Stimulated activated naive CD8-positive, alpha-beta T cell treated with anti-CD3 and anti-CD28 coated beads, Interleukin-15, amount 100 ng/mL, for 72 hours (primary cell): ENCODE measurements around the gene ZFHX3.
A peak's percentile ranks its signal among the peaks of the same experiment; 100 is the strongest.

Source experiments
- ATAC-seq: fragments of 150-1000 bp; cut with Tn5 transposase; 2 replicates; pipeline ENCODE4 v1.10.0; 2021; ENCODE audit warnings: mild to moderate bottlenecking, moderate library complexity
- DNase-seq, 2 donors: peaks; one replicate each; pipeline ENCODE4 v3.0.0; 2021 to 2022
- H3K27ac Mint-ChIP-seq, 2 donors: one replicate each; pipeline ENCODE4 v1.8.0; 2022; ENCODE audit warnings: mild to moderate bottlenecking in 2 of 2, mixed read lengths in 2 of 2, moderate library complexity in 2 of 2
- H3K27me3 Mint-ChIP-seq: one replicate; pipeline ENCODE4 v1.8.0; 2022; ENCODE audit warnings: mixed read lengths
- H3K4me1 Mint-ChIP-seq: one replicate; pipeline ENCODE4 v1.8.0; 2022; ENCODE audit warnings: mild to moderate bottlenecking, mixed read lengths
- H3K4me3 Mint-ChIP-seq, 2 donors: one replicate each; pipeline ENCODE4 v1.8.0; 2022; ENCODE audit warnings: mild to moderate bottlenecking in 2 of 2, mixed read lengths in 2 of 2, moderate library complexity in 1 of 2
- H3K9me3 Mint-ChIP-seq, 2 donors: one replicate each; pipeline ENCODE4 v1.8.0; 2022; ENCODE audit warnings: mixed read lengths in 2 of 2

Gene ZFHX3

DNA sequence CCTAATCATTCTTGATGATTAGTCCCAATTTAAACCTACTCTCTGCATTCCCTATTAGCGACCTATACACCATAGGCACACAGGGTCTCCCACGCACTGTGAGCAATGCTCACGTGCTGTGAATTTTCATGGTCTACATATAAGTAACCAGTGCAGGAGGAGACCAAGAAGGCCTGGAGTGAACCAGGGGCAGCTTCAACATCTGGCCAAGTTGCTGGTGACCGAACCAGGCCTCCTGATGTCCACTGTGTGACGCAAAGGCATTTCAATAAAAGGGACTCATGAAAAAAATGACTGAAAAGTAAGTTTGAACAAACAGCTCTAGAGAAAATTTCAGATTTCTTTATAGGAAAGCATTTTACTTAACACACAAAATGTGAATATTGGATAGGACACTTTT lies 107.0 kb downstream of the ZFHX3 start:
- no peaks in the 10 kb centered on the region for H3K27me3 Mint-ChIP-seq
- ATAC-seq, result no peak
- H3K4me3 Mint-ChIP-seq, result no peak overlapping the region
- no peak for DNase-seq
- no peaks in the 10 kb centered on the region for H3K9me3 Mint-ChIP-seq
- no peaks in the 10 kb centered on the region for H3K4me1 Mint-ChIP-seq
- H3K27ac Mint-ChIP-seq, result no peak overlapping the region

DNA sequence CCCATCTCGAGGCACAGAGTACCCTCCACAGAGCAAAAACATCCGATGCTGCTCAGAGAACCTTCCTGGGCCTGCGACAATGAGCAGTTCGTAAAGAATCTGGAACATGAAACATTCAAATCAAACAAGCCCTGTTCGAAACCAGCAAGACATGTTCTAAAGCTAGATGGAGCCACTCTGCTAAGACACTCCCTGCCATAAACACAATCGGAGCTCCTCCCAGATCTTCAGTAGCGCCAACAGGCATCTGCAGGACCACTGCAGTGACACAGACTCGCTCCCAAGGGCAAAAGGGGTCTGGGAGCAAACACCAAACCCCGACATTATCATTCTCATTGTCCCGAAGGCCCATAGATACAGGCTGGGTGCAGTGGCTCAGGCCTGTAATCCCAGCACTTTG lies 108.7 kb downstream of the ZFHX3 start:
- no peak for ATAC-seq
- no peaks in the 10 kb centered on the region for H3K27me3 Mint-ChIP-seq
- H3K4me1 Mint-ChIP-seq, result no peaks in the 10 kb centered on the region
- H3K27ac Mint-ChIP-seq, result no peak overlapping the region
- no peak for DNase-seq
- no peak overlapping the region for H3K4me3 Mint-ChIP-seq
- no peaks in the 10 kb centered on the region for H3K9me3 Mint-ChIP-seq

DNA sequence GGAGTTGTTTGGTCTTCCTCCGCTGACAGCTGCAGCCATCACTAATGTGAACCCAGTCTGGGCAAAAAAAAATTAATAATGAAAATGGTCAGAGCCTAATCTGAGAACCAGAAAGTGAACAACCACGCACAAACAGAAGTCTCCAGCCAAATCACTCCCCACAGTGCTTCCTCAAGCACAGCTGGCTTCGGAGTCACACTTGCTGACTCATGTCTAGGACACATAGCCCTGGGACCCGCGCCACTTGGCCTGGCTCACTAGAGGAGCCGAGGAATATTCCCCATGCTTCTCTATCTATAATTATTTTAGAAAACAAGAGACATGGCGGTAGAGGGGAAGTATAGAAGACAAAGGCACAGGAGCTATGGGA lies 109.1 kb downstream of the ZFHX3 start:
- no peaks in the 10 kb centered on the region for H3K27me3 Mint-ChIP-seq
- ATAC-seq (no peak), DNase-seq (no peak)
- H3K4me1 Mint-ChIP-seq, result no peaks in the 10 kb centered on the region
- H3K27ac Mint-ChIP-seq, result no peak overlapping the region
- H3K9me3 Mint-ChIP-seq, result no peaks in the 10 kb centered on the region
- no peak overlapping the region for H3K4me3 Mint-ChIP-seq

DNA sequence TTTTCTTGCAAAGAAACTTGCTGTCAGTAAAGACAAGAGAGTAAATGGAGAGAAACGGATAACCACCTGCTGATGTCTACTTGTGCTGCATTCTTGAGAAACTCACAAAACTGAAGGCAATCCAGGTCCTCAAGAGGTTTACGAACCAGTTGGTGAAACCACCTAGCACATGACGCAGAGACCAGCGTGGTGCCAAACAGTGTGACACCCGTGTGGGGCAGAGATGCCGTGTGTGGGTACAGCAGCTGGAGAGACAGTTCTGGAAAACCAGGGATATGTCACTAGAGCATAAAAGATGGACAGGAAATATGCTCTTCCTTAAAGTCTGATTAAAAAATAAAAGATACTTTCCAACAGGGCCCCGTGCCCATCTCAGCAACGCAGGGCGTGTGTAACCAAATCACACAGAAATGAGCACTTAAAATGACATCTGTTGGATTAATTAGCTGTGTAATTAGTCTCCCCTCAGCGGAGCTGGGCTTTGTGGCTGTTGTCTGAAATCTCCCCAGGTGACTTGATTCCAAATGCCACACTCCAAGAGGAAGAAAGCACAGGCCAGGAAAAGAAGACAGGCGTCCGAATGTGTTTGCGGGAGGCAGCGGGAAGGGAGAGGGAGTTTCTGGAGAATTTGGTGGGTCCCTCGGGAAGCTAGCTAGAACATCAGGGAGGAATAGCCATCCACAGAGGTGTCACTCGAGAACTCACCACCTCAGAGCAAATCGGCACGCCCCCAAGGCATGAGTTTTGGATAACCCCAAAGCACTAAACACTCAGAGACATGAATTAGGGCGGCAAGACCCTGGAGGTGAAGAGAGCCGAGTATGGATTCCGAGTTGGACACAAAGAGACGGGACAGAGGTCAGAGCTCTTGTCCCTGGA lies 109.8 kb downstream of the ZFHX3 start:
- Mint-ChIP-seq H3K4me1 (no peaks in the 10 kb centered on the region), H3K9me3 (no peaks in the 10 kb centered on the region), H3K27ac (no peak overlapping the region), H3K4me3 (no peak overlapping the region), H3K27me3 (peaks cover 3% of the 10 kb centered on the region)
- ATAC-seq (no peak), DNase-seq (no peak)

DNA sequence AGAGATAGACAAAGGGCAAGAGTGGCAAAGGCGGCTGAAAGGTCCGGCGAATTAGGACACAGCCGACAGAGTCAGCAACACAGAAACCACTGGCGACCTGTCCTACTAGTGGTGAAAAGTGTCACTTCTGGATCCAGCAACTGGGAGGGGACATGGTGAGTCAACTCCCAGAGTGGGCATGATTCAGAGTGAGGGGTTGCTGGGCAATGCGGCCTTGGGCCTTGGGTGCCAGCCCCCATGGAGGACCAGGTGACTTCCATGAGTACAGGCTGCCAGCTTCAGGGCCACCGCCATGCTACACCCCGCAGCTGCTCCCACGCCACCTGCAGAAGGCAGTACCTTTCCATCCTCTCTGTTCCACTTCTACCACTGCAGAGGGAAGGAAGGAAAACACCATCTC lies 110.6 kb downstream of the ZFHX3 start:
- Mint-ChIP-seq H3K4me3 (no peak overlapping the region), H3K27ac (peak overlapping the region in 1 of 2 donors; percentile 76), H3K4me1 (no peaks in the 10 kb centered on the region), H3K27me3 (peaks cover 10% of the 10 kb centered on the region), H3K9me3 (no peaks in the 10 kb centered on the region)
- no peak for ATAC-seq
- DNase-seq, result no peak

DNA sequence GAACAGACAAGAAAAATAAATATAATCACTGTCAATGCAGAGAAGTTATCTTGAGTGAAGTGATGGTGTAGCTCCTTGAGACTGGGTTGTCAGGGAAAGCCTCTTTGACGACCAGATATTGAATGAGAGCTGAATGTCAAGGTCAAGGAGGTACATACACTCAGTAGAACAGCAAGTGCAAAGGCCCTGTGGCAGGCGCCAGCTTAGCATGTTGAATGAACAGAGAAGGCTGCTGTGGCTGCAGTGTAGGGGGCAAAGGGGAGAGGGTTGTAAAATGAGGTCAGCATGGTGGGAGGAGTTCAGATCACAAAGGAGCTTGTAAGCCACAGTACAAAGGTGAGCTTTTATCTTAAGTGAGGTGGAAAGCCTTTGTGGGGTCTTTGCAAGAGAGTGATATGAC lies 111.5 kb downstream of the ZFHX3 start:
- ATAC-seq, result no peak
- H3K9me3 Mint-ChIP-seq, result no peaks in the 10 kb centered on the region
- no peak overlapping the region for H3K4me3 Mint-ChIP-seq
- no peaks in the 10 kb centered on the region for H3K4me1 Mint-ChIP-seq
- H3K27ac Mint-ChIP-seq, result peak overlapping the region in 1 of 2 donors; percentile 42
- H3K27me3 Mint-ChIP-seq, result peaks cover 10% of the 10 kb centered on the region
- no peak for DNase-seq

DNA sequence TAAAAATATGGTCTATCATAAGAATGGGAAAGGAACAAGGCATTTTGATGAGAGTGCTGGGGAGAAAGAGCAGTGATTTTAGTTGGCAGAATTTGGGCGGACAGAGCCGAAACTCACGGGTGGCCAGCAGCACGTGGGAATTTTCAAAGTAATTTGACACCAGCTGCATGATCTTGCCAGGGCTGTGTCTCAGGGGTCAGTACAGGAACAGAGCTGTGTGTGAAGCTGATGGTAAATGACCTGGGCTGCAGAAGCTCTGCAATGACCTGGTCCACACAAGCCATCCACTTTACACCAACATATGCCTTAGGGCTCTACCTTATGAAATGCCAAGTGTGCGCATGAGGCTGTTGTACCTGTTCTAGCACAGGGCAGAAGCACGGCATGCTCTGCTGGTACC lies 112.0 kb downstream of the ZFHX3 start:
- no peaks in the 10 kb centered on the region for H3K9me3 Mint-ChIP-seq
- peaks cover 10% of the 10 kb centered on the region for H3K27me3 Mint-ChIP-seq
- H3K4me3 Mint-ChIP-seq, result no peak overlapping the region
- no peaks in the 10 kb centered on the region for H3K4me1 Mint-ChIP-seq
- ATAC-seq (no peak), DNase-seq (no peak)
- no peak overlapping the region for H3K27ac Mint-ChIP-seq

DNA sequence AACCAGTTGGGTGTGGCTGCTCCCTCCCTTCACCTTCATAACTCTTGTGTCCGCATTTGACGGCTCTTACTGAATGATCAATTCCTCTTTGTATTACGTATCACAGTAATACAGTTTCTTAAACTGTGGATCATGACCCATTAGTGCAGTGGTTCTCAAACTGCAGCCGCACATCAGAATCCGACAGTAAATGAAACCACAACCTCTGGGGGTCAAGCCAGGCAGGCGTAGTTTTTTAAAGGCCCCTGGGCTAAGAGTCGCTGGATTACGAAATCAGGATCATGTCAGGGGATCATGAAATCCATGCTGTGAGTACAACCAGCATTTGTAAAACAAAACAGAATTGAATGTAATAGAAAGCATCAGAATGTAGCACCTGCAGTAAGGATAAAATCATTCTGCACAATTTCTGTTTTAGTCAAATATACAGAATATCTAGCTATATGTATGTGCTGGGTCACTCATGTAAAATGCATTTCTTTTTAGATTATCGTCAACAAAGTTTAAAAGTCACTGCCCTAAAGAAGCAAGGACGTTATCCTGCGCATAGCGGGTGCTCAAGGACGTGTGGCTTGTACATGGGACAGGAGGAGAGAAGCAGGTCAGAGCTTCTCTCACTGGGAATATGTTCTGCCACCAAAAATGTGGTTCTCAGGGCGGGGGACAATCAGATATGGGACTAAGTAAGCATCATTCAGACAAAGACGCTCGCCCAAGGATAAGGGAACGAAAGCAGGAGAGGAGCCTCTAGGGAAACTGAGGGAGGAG lies 113.1 kb downstream of the ZFHX3 start:
- no peaks in the 10 kb centered on the region for H3K4me1 Mint-ChIP-seq
- ATAC-seq (no peak), DNase-seq (no peak)
- no peaks in the 10 kb centered on the region for H3K9me3 Mint-ChIP-seq
- H3K27ac Mint-ChIP-seq, result no peak overlapping the region
- no peak overlapping the region for H3K4me3 Mint-ChIP-seq
- peaks cover 10% of the 10 kb centered on the region for H3K27me3 Mint-ChIP-seq

DNA sequence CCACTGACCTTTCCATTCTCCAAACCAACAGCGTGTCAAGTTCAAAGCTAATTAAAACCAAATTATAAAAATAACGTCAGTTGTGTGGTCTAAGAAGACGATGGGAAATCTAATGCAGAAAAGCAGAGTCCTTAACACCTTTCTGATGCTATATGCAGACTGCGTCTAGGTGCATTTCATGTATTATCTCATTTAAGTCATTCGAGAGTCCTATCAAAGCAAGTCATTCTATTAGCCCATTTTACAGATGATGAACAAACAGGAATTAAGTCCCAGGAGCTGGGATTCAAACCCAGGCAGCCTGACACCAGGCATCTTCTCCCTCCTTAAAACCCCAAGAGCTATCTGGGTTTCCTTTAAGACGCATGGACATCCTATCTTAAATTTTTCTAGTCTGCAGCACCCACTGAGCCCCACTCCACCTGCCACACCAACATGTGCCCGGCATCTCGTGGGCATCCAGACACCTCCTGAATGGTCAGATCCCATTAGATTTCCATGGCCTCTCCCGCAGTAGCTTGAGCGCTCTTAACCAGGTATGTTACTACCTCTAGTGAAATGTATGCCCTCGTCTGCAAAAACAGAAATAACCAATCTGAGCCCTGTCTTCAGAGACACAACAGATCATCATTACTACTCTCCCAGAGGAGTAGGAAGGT lies 115.1 kb downstream of the ZFHX3 start:
- H3K27me3 Mint-ChIP-seq, result peaks cover 10% of the 10 kb centered on the region
- H3K4me3 Mint-ChIP-seq, result no peak overlapping the region
- ATAC-seq (no peak), DNase-seq (no peak)
- peak overlapping the region in 1 of 2 donors; percentile 34 for H3K27ac Mint-ChIP-seq
- no peaks in the 10 kb centered on the region for H3K9me3 Mint-ChIP-seq
- no peaks in the 10 kb centered on the region for H3K4me1 Mint-ChIP-seq

DNA sequence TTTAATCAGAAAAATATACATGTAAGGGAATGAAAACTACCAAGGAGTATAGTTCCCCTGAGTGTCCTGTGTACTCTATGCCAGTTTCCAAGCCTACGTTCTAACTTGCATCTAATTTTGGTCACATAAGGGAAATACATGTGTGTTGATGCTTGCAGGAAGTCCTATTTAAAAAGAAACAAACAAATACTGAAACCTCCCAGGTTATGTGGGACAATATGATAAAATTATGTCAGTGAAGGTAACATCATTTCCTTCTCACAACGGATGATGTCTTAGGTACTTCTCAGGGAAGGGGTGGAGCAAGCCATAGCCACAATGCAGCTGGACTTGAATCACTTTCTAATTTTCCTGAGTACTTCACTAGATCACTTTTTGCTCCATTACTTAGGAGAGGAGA lies 115.9 kb downstream of the ZFHX3 start:
- no peak overlapping the region for H3K4me3 Mint-ChIP-seq
- peak; percentile 56 for ATAC-seq
- no peaks in the 10 kb centered on the region for H3K9me3 Mint-ChIP-seq
- H3K4me1 Mint-ChIP-seq, result no peaks in the 10 kb centered on the region
- no peak for DNase-seq
- peak overlapping the region in 1 of 2 donors; percentile 42 for H3K27ac Mint-ChIP-seq
- H3K27me3 Mint-ChIP-seq, result peaks cover 10% of the 10 kb centered on the region

DNA sequence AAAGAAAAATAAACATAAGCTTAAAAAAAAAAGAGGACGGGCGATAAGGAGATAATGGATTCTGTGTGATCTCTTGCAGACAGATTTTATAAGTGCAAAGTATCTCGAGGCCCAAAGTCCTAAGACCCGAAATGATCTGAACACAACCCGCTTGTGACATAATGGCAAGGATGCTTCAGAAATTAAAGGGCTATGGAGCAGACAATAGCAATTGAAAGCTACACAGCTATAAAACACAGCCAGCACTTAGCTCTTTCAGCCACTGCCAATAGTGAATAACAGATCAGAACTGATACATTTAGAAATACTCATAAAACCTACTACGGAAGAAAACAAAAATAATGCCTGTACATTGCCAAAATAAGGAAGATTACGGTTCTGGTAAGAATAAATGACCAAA lies 117.5 kb downstream of the ZFHX3 start:
- no peaks in the 10 kb centered on the region for H3K4me1 Mint-ChIP-seq
- H3K4me3 Mint-ChIP-seq, result no peak overlapping the region
- no peaks in the 10 kb centered on the region for H3K9me3 Mint-ChIP-seq
- ATAC-seq, result no peak
- H3K27me3 Mint-ChIP-seq, result peaks cover 10% of the 10 kb centered on the region
- no peak for DNase-seq
- H3K27ac Mint-ChIP-seq, result peak overlapping the region in 1 of 2 donors; percentile 13

DNA sequence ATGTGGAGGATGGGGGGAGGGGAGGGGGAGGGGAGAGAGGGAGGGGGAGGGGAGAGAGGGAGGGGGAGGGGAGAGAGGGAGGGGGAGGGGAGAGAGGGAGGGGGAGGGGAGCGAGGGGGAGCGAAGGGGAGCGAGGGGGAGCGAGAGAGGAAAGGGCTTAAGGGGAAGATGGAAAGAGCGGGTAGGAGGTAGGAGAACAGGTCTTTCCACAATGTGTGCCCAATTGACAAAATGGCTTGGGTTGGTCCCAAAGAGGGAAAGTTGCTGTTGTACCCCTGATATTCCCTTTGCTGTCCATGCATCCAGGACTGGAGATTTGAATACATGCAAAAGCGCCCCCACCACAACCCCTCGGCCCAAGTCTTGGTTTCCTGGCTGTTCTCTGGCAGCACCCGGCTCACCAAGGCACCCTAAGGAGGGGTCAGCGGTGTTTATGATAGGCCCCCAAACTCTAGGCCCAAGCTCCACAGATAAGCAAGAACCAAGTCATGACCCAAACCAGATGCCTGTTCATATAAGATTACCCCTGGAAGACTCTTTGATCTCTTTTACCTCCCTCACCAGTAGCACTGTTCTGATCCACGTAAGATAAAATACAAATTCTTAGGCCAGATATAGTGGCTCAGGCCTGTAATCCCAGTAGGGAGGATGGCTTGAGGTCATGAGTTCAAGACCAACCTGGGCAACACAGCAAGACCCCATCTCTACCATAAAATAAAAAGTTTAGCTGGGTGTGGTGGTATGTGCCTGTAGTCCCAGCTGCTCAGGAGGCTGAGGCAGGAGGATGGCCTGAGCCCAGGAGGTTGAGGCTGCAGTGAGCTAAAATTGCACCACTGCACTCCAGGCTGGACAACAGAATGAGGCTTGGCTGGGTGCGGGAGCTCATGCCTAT lies 119.6 kb downstream of the ZFHX3 start:
- H3K4me1 Mint-ChIP-seq, result no peaks in the 10 kb centered on the region
- DNase-seq (no peak), ATAC-seq (no peak)
- no peaks in the 10 kb centered on the region for H3K9me3 Mint-ChIP-seq
- no peak overlapping the region for H3K27ac Mint-ChIP-seq
- no peak overlapping the region for H3K4me3 Mint-ChIP-seq
- H3K27me3 Mint-ChIP-seq, result peaks cover 8% of the 10 kb centered on the region

DNA sequence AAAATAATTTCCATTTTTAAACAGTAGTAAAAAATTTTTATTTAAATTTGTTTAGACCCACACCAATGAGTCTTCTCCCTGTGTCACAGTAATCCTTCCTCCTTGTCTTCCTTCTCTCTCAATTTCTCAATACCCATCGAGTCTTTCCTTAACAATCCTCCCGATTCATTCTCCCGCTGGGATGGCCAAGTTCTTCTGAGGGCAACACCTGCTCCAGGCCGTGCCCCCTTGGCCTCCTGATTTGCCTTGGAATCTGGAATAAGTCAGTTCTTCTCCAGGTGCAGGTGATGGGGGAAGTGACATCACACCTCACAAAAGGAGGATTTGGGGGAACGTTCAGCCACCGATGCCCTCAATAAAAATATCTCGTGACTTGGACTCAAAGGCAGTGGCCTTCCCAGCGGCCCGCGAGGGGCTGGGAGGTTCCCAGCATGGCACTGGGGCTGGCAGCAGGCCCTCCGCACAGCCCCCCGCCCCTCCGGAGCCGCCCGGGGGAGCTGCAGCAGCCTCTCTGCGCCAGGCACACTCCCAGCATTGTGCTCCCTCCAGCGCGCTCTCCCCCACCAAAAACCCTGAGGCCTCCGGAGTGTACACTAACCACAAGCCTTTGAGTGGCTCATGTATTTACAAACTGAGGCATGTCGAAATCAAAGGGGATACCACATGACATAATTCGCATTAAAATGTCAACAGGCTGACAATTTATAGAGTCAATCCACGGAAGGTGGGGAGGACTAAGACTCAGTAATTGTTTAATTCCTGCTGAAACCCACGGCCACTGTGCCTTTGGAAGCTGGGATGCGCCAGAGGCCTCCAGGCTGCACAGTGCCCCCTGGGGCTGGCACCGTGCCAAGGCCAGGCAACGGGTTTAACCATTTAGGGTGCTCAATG lies 120.5 kb downstream of the ZFHX3 start:
- DNase-seq (no peak), ATAC-seq (no peak)
- peak overlapping the region in 1 of 2 donors; percentile 78 for H3K27ac Mint-ChIP-seq
- H3K4me3 Mint-ChIP-seq, result no peak overlapping the region
- H3K9me3 Mint-ChIP-seq, result no peaks in the 10 kb centered on the region
- H3K27me3 Mint-ChIP-seq, result peaks cover 2% of the 10 kb centered on the region
- H3K4me1 Mint-ChIP-seq, result peaks cover under 1% of the 10 kb centered on the region
